ENCODE data around the gene DNAH12. TPM values are rescaled to one million over a fixed set of nuclear protein-coding genes. Genes with fewer than 3 reads are reported as not detected.
"Not testable (repeated sequence)": the region's sequence is repeated elsewhere in the genome, so short reads cannot be mapped to it uniquely, and the experiment has no call there.

The DNAH12 gene
- total RNA-seq, 1 experiment from 2014 or later, result not detected

GRCh38 chr3:57356275-57356674 is 187.9 kb downstream of the DNAH12 start:
- H3K4me1 ChIP-seq (ENCODE audit: control insufficient read depth in 1 of 2, insufficient read depth in 2 of 2, low read length in 2 of 2); DNase-seq (ENCODE audit: low read depth, low spot score); BruUV-seq (replicated peaks); H3K27ac ChIP-seq (ENCODE audit: low read depth, low read length); H3K4me2 ChIP-seq (ENCODE audit: low read length); CTCF ChIA-PET; H3K9me3 ChIP-seq (ENCODE audit: control insufficient read depth in 1 of 2, insufficient read depth in 1 of 2, low read depth in 1 of 2, low read length in 2 of 2); H3K4me3 ChIP-seq (replicated peaks in 1 of 2; ENCODE audit: low read depth in 1 of 2, low read length in 2 of 2); H3K27me3 ChIP-seq (ENCODE audit: insufficient read depth, low read length); H3K79me2 ChIP-seq (ENCODE audit: insufficient read depth, low read length); RAD21 ChIA-PET (ENCODE audit: low non-redundant PET in 1 of 2, low total read pairs in 2 of 2, uncharacterized antibody in 2 of 2, unreplicated experiment in 2 of 2); intact Hi-C loops (cut with micrococcal nuclease); POLR2A ChIA-PET; H2AFZ ChIP-seq (ENCODE audit: low read depth, low read length, poor library complexity, severe bottlenecking); H3K9ac ChIP-seq (ENCODE audit: low read length); H3K9me2 ChIP-seq (ENCODE audit: insufficient read depth); H3K36me3 ChIP-seq (ENCODE audit: control insufficient read depth in 1 of 2, insufficient read depth in 2 of 2, low read length in 2 of 2); H4K20me1 ChIP-seq (ENCODE audit: insufficient read depth); ATAC-seq: not testable (repeated sequence)

GRCh38 chr3:57354768-57355167 is 189.4 kb downstream of the DNAH12 start:
- DNase-seq (ENCODE audit: low read depth, low spot score) (no peak), ATAC-seq (no peak)
- Histone ChIP-seq H4K20me1 (ENCODE audit: insufficient read depth) (no peaks in the 10 kb centered on the region), H3K36me3 (ENCODE audit: control insufficient read depth in 1 of 2, insufficient read depth in 2 of 2, low read length in 2 of 2) (no peaks in the 10 kb centered on the region), H3K4me1 (ENCODE audit: control insufficient read depth in 1 of 2, insufficient read depth in 2 of 2, low read length in 2 of 2) (no peaks in the 10 kb centered on the region), H3K27me3 (ENCODE audit: insufficient read depth, low read length) (no peaks in the 10 kb centered on the region), H3K9ac (ENCODE audit: low read length) (no peak overlapping the region), H2AFZ (ENCODE audit: low read depth, low read length, poor library complexity, severe bottlenecking) (no peak overlapping the region), H3K27ac (ENCODE audit: low read depth, low read length) (no peak overlapping the region), H3K4me2 (ENCODE audit: low read length) (no peak overlapping the region), H3K9me3 (ENCODE audit: control insufficient read depth in 1 of 2, insufficient read depth in 1 of 2, low read depth in 1 of 2, low read length in 2 of 2) (no peaks in the 10 kb centered on the region), H3K79me2 (ENCODE audit: insufficient read depth, low read length) (no peaks in the 10 kb centered on the region), H3K4me3 (replicated peaks in 1 of 2; ENCODE audit: low read depth in 1 of 2, low read length in 2 of 2) (no peak overlapping the region), H3K9me2 (ENCODE audit: insufficient read depth) (peaks cover 6% of the 10 kb centered on the region; the same call in 1 of the 2 replicates)
- no TSS peak for BruUV-seq (replicated peaks)
- POLR2A ChIA-PET, result no interaction called here
- RAD21 ChIA-PET (ENCODE audit: low non-redundant PET in 1 of 2, low total read pairs in 2 of 2, uncharacterized antibody in 2 of 2, unreplicated experiment in 2 of 2), result no interaction called here
- intact Hi-C loops (cut with micrococcal nuclease), result no loop called here
- CTCF ChIA-PET, result no interaction called here
- TF ChIP-seq TCF7L2 (IDR thresholded peaks at IDR 0.05; ENCODE audit: borderline replicate concordance, extremely low read depth, insufficient read depth, insufficient read length) (no peak), JUND (IDR thresholded peaks at IDR 0.05) (no peak), CTCF (IDR thresholded peaks at IDR 0.05 in 2 of 3, conservative IDR thresholded peaks at IDR 0.05 in 1 of 3; ENCODE audit: borderline replicate concordance in 1 of 3, insufficient read depth in 1 of 3, low read depth in 2 of 3, low read length in 2 of 3) (no peak), POLR2AphosphoS5 (IDR thresholded peaks at IDR 0.05; ENCODE audit: low read depth, low read length) (no peak), YY1 (IDR thresholded peaks at IDR 0.05; ENCODE audit: extremely low read depth, insufficient replicate concordance, low read depth, low read length) (no peak), EZH2phosphoT487 (IDR thresholded peaks at IDR 0.05; ENCODE audit: borderline replicate concordance) (no peak), FOSL1 (IDR thresholded peaks at IDR 0.05; ENCODE audit: low read depth) (no peak), MAX (IDR thresholded peaks at IDR 0.05) (no peak), SIN3A (IDR thresholded peaks at IDR 0.05; ENCODE audit: low read depth) (no peak), ZBTB33 (IDR thresholded peaks at IDR 0.05; ENCODE audit: extremely low read depth, insufficient replicate concordance, low read length) (no peak), SRF (IDR thresholded peaks at IDR 0.05; ENCODE audit: low read depth) (no peak), ELF1 (IDR thresholded peaks at IDR 0.05; ENCODE audit: borderline replicate concordance, low read depth) (no peak), EZH2 (IDR thresholded peaks at IDR 0.05) (no peak), ATF3 (IDR thresholded peaks at IDR 0.05) (no peak), RAD21 (IDR thresholded peaks at IDR 0.05; ENCODE audit: low read depth) (no peak), ZFX (IDR thresholded peaks at IDR 0.05) (no peak)

All from HCT116 (cell line).